H1 (cell line): ENCODE measurements around the gene HLA-E. TPM values are rescaled to one million over a fixed set of nuclear protein-coding genes. Genes with fewer than 3 reads are reported as not detected.
"Not testable (repeated sequence)": the region's sequence is repeated elsewhere in the genome, so short reads cannot be mapped to it uniquely, and the experiment has no call there.

Experiments
- CTCF ChIA-PET: fragments of 300-600 bp; sonication (Branson Sonifier 250); formaldehyde crosslinking; loops from one replicate; lab custom pipeline; 2021; ENCODE audit not compliant: partially characterized antibody; lab: Charles Lee
- POLR2A ChIA-PET: fragments of 300-600 bp; sonication (Branson Sonifier 250); formaldehyde crosslinking; loops from one replicate; lab custom pipeline; 2021; ENCODE audit warnings: inconsistent platforms; ENCODE audit not compliant: partially characterized antibody; lab: Charles Lee
- DNase-seq, 2 experiments: peaks; one replicate each; pipeline versions ENCODE4 v3.0.0 to v3.0.0-alpha.2; 2010 to 2022; ENCODE audit warnings: low spot score in 2 of 2, low read depth in 1 of 2, mixed read lengths in 1 of 2
- FAIRE-seq: peaks from 2 replicates; lab custom pipeline; 2011; peaks lifted over from hg19 to GRCh38; lab: Jason Lieb, UNC
- H2AFZ ChIP-seq: 2 replicates; pipeline ENCODE4 v1.8.1; 2012; ENCODE audit warnings: low read length, inconsistent platforms
- H2AK5ac ChIP-seq: 2 replicates; pipeline ENCODE4 v1.6.1; 2013; ENCODE audit warnings: low read depth, low read length
- H2BK120ac ChIP-seq: replicated peaks from 2 replicates; pipeline ENCODE3; 2013; ENCODE audit warnings: low read depth, low read length, inconsistent platforms
- H2BK12ac ChIP-seq: 2 replicates; pipeline ENCODE4 v1.6.1; 2013; ENCODE audit warnings: low read depth, low read length
- H2BK15ac ChIP-seq: 2 replicates; pipeline ENCODE4 v1.6.1; 2013; ENCODE audit warnings: low read length
- H2BK20ac ChIP-seq: 2 replicates; pipeline ENCODE4 v1.6.1; 2013; ENCODE audit warnings: low read length
- H2BK5ac ChIP-seq: 2 replicates; pipeline ENCODE4 v1.6.1; 2013; ENCODE audit warnings: low read depth, low read length
- H3K14ac ChIP-seq: 2 replicates; pipeline ENCODE4 v1.6.1; 2013; ENCODE audit warnings: inconsistent platforms; ENCODE audit not compliant: insufficient read length
- H3K18ac ChIP-seq: 2 replicates; pipeline ENCODE4 v1.6.1; 2013; ENCODE audit warnings: low read length; ENCODE audit errors: extremely low read depth
- H3K23ac ChIP-seq: 2 replicates; pipeline ENCODE4 v1.6.1; 2013; ENCODE audit warnings: inconsistent platforms; ENCODE audit not compliant: insufficient read length
- H3K23me2 ChIP-seq: 2 replicates; pipeline ENCODE4 v1.6.1; 2013; ENCODE audit warnings: low read depth, low read length
- H3K27ac ChIP-seq: 2 replicates; pipeline ENCODE4 v1.6.1; 2011; ENCODE audit warnings: low read depth, low read length, inconsistent platforms
- H3K27me3 ChIP-seq, 4 experiments: replicated peaks in 1 of 4; 1 replicate in 1 of 4; 2 replicates in 3 of 4; pipeline versions ENCODE4 v1.6.1 to v1.8.1; 2011 to 2013; ENCODE audit warnings: low read length in 3 of 4, mild to moderate bottlenecking in 3 of 4, inconsistent platforms in 2 of 4, mixed read lengths in 2 of 4, moderate library complexity in 1 of 4; ENCODE audit not compliant: control insufficient read depth in 3 of 4, insufficient read depth in 3 of 4; ENCODE audit errors: extremely low read depth in 1 of 4
- H3K36me3 ChIP-seq, 4 experiments: 2 replicates each; pipeline versions ENCODE4 v1.6.1 to v1.8.1; 2011 to 2013; ENCODE audit warnings: mild to moderate bottlenecking in 4 of 4, low read length in 3 of 4, moderate library complexity in 2 of 4, control low read depth in 1 of 4, inconsistent platforms in 1 of 4; ENCODE audit not compliant: insufficient read depth in 4 of 4, control insufficient read depth in 2 of 4
- H3K4ac ChIP-seq: replicated peaks from 2 replicates; pipeline ENCODE3; 2013; ENCODE audit warnings: low read length, low read depth, mixed read lengths, inconsistent platforms; ENCODE audit not compliant: insufficient read length
- H3K4me1 ChIP-seq, 4 experiments: replicated peaks in 1 of 4; 1 replicate in 1 of 4; 2 replicates in 3 of 4; pipeline versions ENCODE4 v1.6.1 to v1.8.1; 2011 to 2013; ENCODE audit warnings: low read length in 3 of 4, inconsistent platforms in 2 of 4, mixed read lengths in 1 of 4; ENCODE audit not compliant: insufficient read depth in 4 of 4, control insufficient read depth in 3 of 4
- H3K4me2 ChIP-seq, 2 experiments: 2 replicates each; pipeline versions ENCODE4 v1.6.1 to v1.8.1; 2011 to 2013; ENCODE audit warnings: low read depth in 2 of 2, low read length in 2 of 2, control low read depth in 1 of 2, inconsistent platforms in 1 of 2, mild to moderate bottlenecking in 1 of 2; ENCODE audit not compliant: insufficient read depth in 1 of 2
- H3K4me3 ChIP-seq, 4 experiments: fragments of 200-600, 300-600 bp in 1 of 4; sonication (generic), shearing (Covaris generic), sonication (Bioruptor Twin) in 1 of 4; 2 replicates each; pipeline versions ENCODE4 v1.5.1 to v1.8.1; 2011 to 2016; ENCODE audit warnings: low read length in 4 of 4, low read depth in 3 of 4, control low read depth in 2 of 4, inconsistent platforms in 2 of 4, mild to moderate bottlenecking in 2 of 4, mixed read lengths in 1 of 4, moderate library complexity in 1 of 4; ENCODE audit not compliant: insufficient read depth in 2 of 4; ENCODE audit errors: extremely low read depth in 1 of 4
- H3K56ac ChIP-seq: replicated peaks from 2 replicates; pipeline ENCODE3; 2013; ENCODE audit warnings: low read depth, mild to moderate bottlenecking, mixed read lengths, low read length, inconsistent platforms; ENCODE audit not compliant: insufficient read length
- H3K79me1 ChIP-seq: 2 replicates; pipeline ENCODE4 v1.6.1; 2013; ENCODE audit warnings: low read depth, low read length, control low read depth
- H3K79me2 ChIP-seq, 2 experiments: 2 replicates each; pipeline versions ENCODE4 v1.6.1 to v1.8.1; 2012 to 2013; ENCODE audit warnings: low read length in 2 of 2, mild to moderate bottlenecking in 2 of 2, inconsistent platforms in 1 of 2; ENCODE audit not compliant: insufficient read depth in 2 of 2, control insufficient read depth in 1 of 2
- H3K9ac ChIP-seq, 4 experiments: replicated peaks in 1 of 4; 1 replicate in 1 of 4; 2 replicates in 3 of 4; pipeline versions ENCODE4 v1.6.1 to v1.8.1; 2011 to 2013; ENCODE audit warnings: low read depth in 3 of 4, low read length in 3 of 4, control low read depth in 2 of 4, mild to moderate bottlenecking in 2 of 4, moderate library complexity in 2 of 4, inconsistent platforms in 1 of 4; ENCODE audit errors: extremely low read depth in 1 of 4
- H3K9me3 ChIP-seq, 2 experiments: 2 replicates each; pipeline versions ENCODE4 v1.6.1 to v1.8.1; 2012 to 2013; ENCODE audit warnings: mild to moderate bottlenecking in 2 of 2, moderate library complexity in 2 of 2, control low read depth in 1 of 2, inconsistent platforms in 1 of 2, low read depth in 1 of 2, low read length in 1 of 2, mixed read lengths in 1 of 2; ENCODE audit not compliant: insufficient read depth in 2 of 2
- H4K20me1 ChIP-seq, 2 experiments: replicated peaks in 1 of 2; 2 replicates each; pipeline versions ENCODE3 to v1.8.1; 2011 to 2013; ENCODE audit warnings: inconsistent platforms in 2 of 2, low read length in 2 of 2, mild to moderate bottlenecking in 1 of 2; ENCODE audit not compliant: insufficient read depth in 2 of 2, control insufficient read depth in 1 of 2
- H4K5ac ChIP-seq: 2 replicates; pipeline ENCODE4 v1.6.1; 2013; ENCODE audit warnings: low read length, low read depth, mixed read lengths, inconsistent platforms; ENCODE audit not compliant: insufficient read length
- H4K8ac ChIP-seq: 2 replicates; pipeline ENCODE4 v1.8.0; 2013; ENCODE audit warnings: mild to moderate bottlenecking, moderate library complexity, low read length, inconsistent platforms; ENCODE audit not compliant: insufficient read depth; ENCODE audit errors: extremely low read depth
- H4K91ac ChIP-seq: replicated peaks from 2 replicates; pipeline ENCODE3; 2013; ENCODE audit warnings: low read length, mixed read lengths, inconsistent platforms; ENCODE audit not compliant: insufficient read length
- SIRT6 ChIP-seq: IDR thresholded peaks from one replicate; pipeline ENCODE4 v1.7.1; 2012; ENCODE audit warnings: low read length, inconsistent platforms
- SP2 ChIP-seq: IDR thresholded peaks from 2 replicates; pipeline ENCODE4 v1.6.1; 2012; ENCODE audit warnings: mild to moderate bottlenecking, low read length, inconsistent platforms
- USF2 ChIP-seq: IDR thresholded peaks from 2 replicates; pipeline ENCODE4 v1.6.1; 2011; ENCODE audit warnings: low read length, improper control_type of control experiment
- WGBS, 2 experiments: shearing (Covaris generic) in 1 of 2; methylation state at CpG; one replicate each; pipeline versions ENCODE4 v1.1.6 to v1.1.7; 2013 to 2015; ENCODE audit warnings: low lambda C conversion rate in 2 of 2, mixed read lengths in 2 of 2, inconsistent platforms in 1 of 2, low coverage in 1 of 2, missing lambda C conversion rate in 1 of 2; ENCODE audit not compliant: insufficient replicate concordance in 2 of 2, insufficient coverage in 1 of 2, insufficient read length in 1 of 2; ENCODE audit errors: extremely low coverage in 1 of 2, missing lambda C conversion rate in 1 of 2; 5-methylcytosine and 5-hydroxymethylcytosine counted together
- polyA plus RNA-seq, 7 experiments: library from polyadenylated mRNA; depleted of rRNA in 3 of 7; stranded (reverse) in 5 of 7; unstranded in 2 of 7; fragments of >200 nt in 5 of 7; fragments of 200-250 nt in 2 of 7; gene quantifications; 1 replicate in 5 of 7; 2 replicates in 1 of 7; 4 replicates in 1 of 7; pipeline versions ENCODE4 v1.2.1 to v1.2.3, GENCODE V29; 2011 to 2013; ENCODE audit warnings: missing spikeins in 2 of 7, mixed read lengths in 2 of 7
- total RNA-seq: library from RNA; stranded (reverse); fragmentation: NEBNext Ultra II Directional; extraction: Animal tissue kit (Norgen Biotek cat#: 25700); gene quantifications from 2 replicates; pipeline ENCODE4 v1.2.1, GENCODE V29; 2021

HLA-E gene
- total and polyA plus RNA-seq, 2 of the 8 experiments (the other 6 are each of a cell fraction or from before 2014, with no cell fraction given): 20.2 to 28.0 TPM

GRCh38 chr6:30490026-30490876 is 942 bp downstream of the HLA-E start (continued):
- TF ChIP-seq SP2 (no peak), SIRT6 (no peak), USF2 (no peak)

- FAIRE-seq, H3K9ac ChIP-seq: not testable (repeated sequence)
- POLR2A ChIA-PET: interaction anchor here (1.0 to 1.8 kb wide), 4 partner anchors 18 to 53 kb away, joined by 3 to 5 read pairs (median 4); no protein-coding TSS in a partner anchor
Measured at GRCh38 chr6:30491291-30491953, 2.1 kb downstream of the HLA-E start.

More at GRCh38 chr6:30491291-30491953, 2.1 kb downstream of the HLA-E start:
- not testable (repeated sequence) for H4K5ac ChIP-seq, H3K56ac ChIP-seq, H3K4me3 ChIP-seq, DNase-seq, H3K79me2 ChIP-seq, H2BK15ac ChIP-seq, H2BK12ac ChIP-seq, H3K4me2 ChIP-seq, H3K4me1 ChIP-seq, H3K23ac ChIP-seq, H2BK120ac ChIP-seq, H2AFZ ChIP-seq, H3K4ac ChIP-seq, H3K9me3 ChIP-seq, H4K20me1 ChIP-seq, H2BK5ac ChIP-seq, H3K14ac ChIP-seq, H3K27ac ChIP-seq, H4K91ac ChIP-seq, H3K23me2 ChIP-seq, H3K27me3 ChIP-seq, H3K18ac ChIP-seq, H2AK5ac ChIP-seq, H2BK20ac ChIP-seq, H4K8ac ChIP-seq, H3K79me1 ChIP-seq
- CTCF ChIA-PET: interaction anchor here (0.6 to 3.8 kb wide), 7 partner anchors 10 to 54 kb away, joined by 3 to 46 read pairs (median 5); no protein-coding TSS in a partner anchor
- peaks cover 0 to 13% (median 6%) of the 10 kb centered on the region in 4 experiments; a peak in 3 of 8 replicates for H3K36me3 ChIP-seq
- WGBS, 2 experiments: 90% methylated on average over 12 of the region's 14 CpGs; no CpG with 5 or more reads in 1 of the 2 experiments
